Heart right ventricle (tissue), 16 donors: ENCODE data around the gene RAD51AP2. TPM values are rescaled to one million over a fixed set of nuclear protein-coding genes. Genes with fewer than 3 reads are reported as not detected.
"Not testable (repeated sequence)": the region's sequence is repeated elsewhere in the genome, so short reads cannot be mapped to it uniquely, and the experiment has no call there.

Experiments
- ATAC-seq, 8 donors: fragments of 200-7000 bp; cut with Tn5 transposase; one replicate each; pipeline ENCODE4 v1.9.1; 2020; ENCODE audit warnings: mild to moderate bottlenecking in 8 of 8, moderate library complexity in 8 of 8, moderate number of reproducible peaks in 1 of 8
- DNase-seq, 2 donors: peaks; one replicate each; pipeline ENCODE4 v3.0.0-alpha.2; 2020
- H3K27ac ChIP-seq, 10 donors: fragments of 200-600 bp; sonication (generic) in 2 of 10; one replicate each; pipeline versions ENCODE4 v1.5.0 to v1.8.0; 2020 to 2022; ENCODE audit warnings: mild to moderate bottlenecking in 3 of 10
- H3K27me3 ChIP-seq, 7 donors: fragments of 200-600 bp; one replicate each; pipeline ENCODE4 v1.8.0; 2021 to 2022; ENCODE audit warnings: mild to moderate bottlenecking in 2 of 7
- H3K36me3 ChIP-seq, 9 donors: fragments of 200-600 bp; sonication (generic) in 1 of 9; one replicate each; pipeline versions ENCODE4 v1.5.0 to v1.8.0; 2020 to 2022; ENCODE audit warnings: mild to moderate bottlenecking in 2 of 9
- H3K4me1 ChIP-seq, 9 donors: fragments of 200-600 bp; sonication (generic) in 1 of 9; one replicate each; pipeline versions ENCODE4 v1.5.0 to v1.8.0; 2020 to 2022; ENCODE audit warnings: mild to moderate bottlenecking in 4 of 9
- H3K4me3 ChIP-seq, 10 donors: fragments of 200-600 bp; sonication (generic) in 2 of 10; one replicate each; pipeline versions ENCODE4 v1.5.0 to v1.8.0; 2020 to 2022; ENCODE audit warnings: mild to moderate bottlenecking in 7 of 10, moderate library complexity in 2 of 10
- H3K9me3 ChIP-seq, 11 donors: fragments of 200-600 bp in 10 of 11; sonication (generic) in 2 of 11; one replicate each; pipeline versions ENCODE4 v1.5.0 to v1.8.0; 2013 to 2022; ENCODE audit warnings: mild to moderate bottlenecking in 2 of 11, control low read depth in 1 of 11, moderate library complexity in 1 of 11
- WGBS, 2 donors: extraction: QIAGEN DNeasy Blood & Tissue Kit; methylation state at CpG; one replicate each; pipeline ENCODE4 v1.1.7; 2013; ENCODE audit warnings: inconsistent platforms in 1 of 2; 5-methylcytosine and 5-hydroxymethylcytosine counted together
- intact Hi-C, 10 donors: fragments of 100-400 bp; cut with DNase I; formaldehyde crosslinking; loops; one replicate each; pipeline versions ENCODE4 v1.11.1 to v1.14.2; 2022
- polyA plus RNA-seq, 2 donors: library from polyadenylated mRNA; stranded (reverse); fragments of 200-250 nt; gene quantifications; one replicate each; pipeline ENCODE4 v1.2.3, GENCODE V29; 2013
- total RNA-seq, 10 donors: library from RNA; stranded (reverse); fragmentation: NEBNext Ultra II Directional in 3 of 10; extraction: Animal tissue kit (Norgen Biotek cat#: 25700) in 3 of 10; gene quantifications; one replicate each; pipeline versions ENCODE4 v1.2.1 to v1.2.4, GENCODE V29; 2021 to 2023
- TF ChIP-seq, protein P1 (sequence below), 9 donors: fragments of 200-600 bp; sonication (generic) in 2 of 9; IDR thresholded peaks; one replicate each; pipeline versions ENCODE4 v1.5.0 to v1.8.0; 2021 to 2022; ENCODE audit warnings: antibody characterized with exemption in 9 of 9, mild to moderate bottlenecking in 5 of 9, moderate library complexity in 1 of 9
- donor health status: Arrhythmogenic right ventricular cardiomyopathy.
- donor health status: ischemic (EF 13 %, LVEDD 7.1; RV severe dilation, severe dysfunction).
- donor health status: healthy with polysubstance abuse.
- donor health status: DM: no; HTN: yes; CAD: no.
- donor health status: DM: no; HTN: no; CAD: no.
- donor health status: ischemic (EF 25% LVEDD 6.9; RV normal size, moderate dysfunction).
- donor health status: ischemic (EF 25% LVEDD 5.7; RV mildly dilated, moderate dysfunction).
- donor health status: healthy.
- donor health status: DM: yes; HTN: yes; CAD: no.
- donor health status: Ischemic cardiomyopathy.
- donor health status: ischemic (EF 35%, LVEDD 5.7; RV mildly dilated, moderate dysfunction).
- donor health status: nonischemic (EF 11% LVEDD 7.7; RV severe dilation, severe dysfunction).
- donor health status: DM: yes; HTN: yes; CAD: no.
- donor health status: PGD.
- donor health status: ischemic (EF 29% LVEDD 5.4; RV normal size, mild dysfunction).
- donor health status: nonischemic (EF 23%, LVEDD 6.1; RV moderate dilation, normal function).

Gene RAD51AP2
- total and polyA plus RNA-seq, 12 donors: 0.03 to 0.49 (median 0.14) TPM; not detected in 1

DNA sequence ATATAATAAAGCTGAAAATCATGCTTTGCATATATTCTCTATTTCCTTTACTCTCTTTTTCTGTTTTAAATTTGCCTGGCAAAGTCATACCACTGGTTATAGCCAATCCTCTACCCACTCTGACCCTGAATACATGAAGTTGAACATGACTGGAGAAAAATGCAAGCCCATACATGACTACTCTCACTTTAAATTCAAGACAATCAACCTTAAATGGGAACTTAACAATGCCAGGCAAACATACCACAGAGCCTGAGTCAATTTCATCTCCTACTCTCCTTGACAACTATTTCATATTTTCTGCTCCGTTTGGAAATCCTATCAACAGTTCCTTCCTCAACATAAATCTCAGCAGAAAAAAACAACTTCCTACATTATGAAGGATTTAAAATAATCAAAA, 22.6 kb downstream of the RAD51AP2 start:
- no peaks in the 10 kb centered on the region for H3K36me3 ChIP-seq
- H3K4me3 ChIP-seq: no peak overlapping the region
- H3K27ac ChIP-seq: no peak overlapping the region
- 49 to 50% methylated on average over 1 of the region's 1 CpG for WGBS, 2 donors
- TF ChIP-seq, protein P1, sequence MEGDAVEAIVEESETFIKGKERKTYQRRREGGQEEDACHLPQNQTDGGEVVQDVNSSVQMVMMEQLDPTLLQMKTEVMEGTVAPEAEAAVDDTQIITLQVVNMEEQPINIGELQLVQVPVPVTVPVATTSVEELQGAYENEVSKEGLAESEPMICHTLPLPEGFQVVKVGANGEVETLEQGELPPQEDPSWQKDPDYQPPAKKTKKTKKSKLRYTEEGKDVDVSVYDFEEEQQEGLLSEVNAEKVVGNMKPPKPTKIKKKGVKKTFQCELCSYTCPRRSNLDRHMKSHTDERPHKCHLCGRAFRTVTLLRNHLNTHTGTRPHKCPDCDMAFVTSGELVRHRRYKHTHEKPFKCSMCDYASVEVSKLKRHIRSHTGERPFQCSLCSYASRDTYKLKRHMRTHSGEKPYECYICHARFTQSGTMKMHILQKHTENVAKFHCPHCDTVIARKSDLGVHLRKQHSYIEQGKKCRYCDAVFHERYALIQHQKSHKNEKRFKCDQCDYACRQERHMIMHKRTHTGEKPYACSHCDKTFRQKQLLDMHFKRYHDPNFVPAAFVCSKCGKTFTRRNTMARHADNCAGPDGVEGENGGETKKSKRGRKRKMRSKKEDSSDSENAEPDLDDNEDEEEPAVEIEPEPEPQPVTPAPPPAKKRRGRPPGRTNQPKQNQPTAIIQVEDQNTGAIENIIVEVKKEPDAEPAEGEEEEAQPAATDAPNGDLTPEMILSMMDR (IDR thresholded peaks at IDR 0.05): no peak
- intact Hi-C loops: loop anchor here in 1 of 10 donors (10.0 kb wide), 1 partner anchor 59 kb away; no protein-coding TSS in a partner anchor
- DNase-seq (no peak), ATAC-seq (no peak)
- no peaks in the 10 kb centered on the region for H3K27me3 ChIP-seq
- no peaks in the 10 kb centered on the region for H3K4me1 ChIP-seq
- no peaks in the 10 kb centered on the region for H3K9me3 ChIP-seq

DNA sequence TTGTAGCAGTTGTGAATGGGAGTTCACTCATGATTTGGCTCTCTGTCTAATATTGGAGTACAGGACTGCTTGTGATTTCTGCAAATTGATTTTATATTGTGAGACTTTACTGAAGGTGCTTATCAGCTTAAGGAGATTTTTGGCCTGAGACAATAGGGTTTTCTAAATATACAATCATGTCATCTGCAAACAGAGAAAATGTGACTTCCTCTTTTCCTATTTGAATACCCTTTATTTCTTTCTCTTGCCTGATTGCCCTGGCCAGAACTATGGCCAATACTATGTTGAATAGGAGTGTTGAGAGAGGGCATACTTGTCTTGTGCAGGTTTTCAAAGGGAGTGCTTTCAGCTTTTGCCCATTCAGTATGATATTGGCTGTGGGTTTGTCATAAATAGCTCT, 28.1 kb downstream of the RAD51AP2 start:
- not testable (repeated sequence) for H3K4me3 ChIP-seq, H3K36me3 ChIP-seq, H3K27ac ChIP-seq, H3K27me3 ChIP-seq, H3K4me1 ChIP-seq, H3K9me3 ChIP-seq, DNase-seq, ATAC-seq
- intact Hi-C loops: loop anchor here in 1 of 10 donors (10.0 kb wide), 1 partner anchor 65 kb away; no protein-coding TSS in a partner anchor

DNA sequence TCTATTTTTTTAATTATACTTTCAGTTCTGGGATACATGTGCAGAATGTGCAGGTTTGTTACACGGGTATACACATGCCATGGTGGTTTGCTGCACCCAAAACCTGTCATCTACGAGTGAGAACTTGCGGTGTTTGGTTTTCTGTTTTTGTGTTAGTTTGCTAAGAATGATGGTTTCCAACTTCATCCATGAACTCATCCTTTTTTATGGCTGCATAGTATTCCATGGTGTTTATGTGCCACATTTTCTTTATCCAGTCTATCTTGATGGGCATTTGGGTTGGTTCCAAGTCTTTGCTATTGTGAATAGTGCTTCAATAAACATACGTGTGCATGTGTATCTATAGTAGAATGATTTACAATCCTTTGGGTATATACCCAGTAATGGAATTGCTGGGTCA, 29.6 kb downstream of the RAD51AP2 start:
- ATAC-seq, H3K36me3 ChIP-seq, H3K27ac ChIP-seq, H3K27me3 ChIP-seq, H3K9me3 ChIP-seq, intact Hi-C loops, H3K4me3 ChIP-seq, H3K4me1 ChIP-seq, DNase-seq: not testable (repeated sequence)
- 88 to 95% methylated on average over 4 of the region's 4 CpGs for WGBS, 2 donors

DNA sequence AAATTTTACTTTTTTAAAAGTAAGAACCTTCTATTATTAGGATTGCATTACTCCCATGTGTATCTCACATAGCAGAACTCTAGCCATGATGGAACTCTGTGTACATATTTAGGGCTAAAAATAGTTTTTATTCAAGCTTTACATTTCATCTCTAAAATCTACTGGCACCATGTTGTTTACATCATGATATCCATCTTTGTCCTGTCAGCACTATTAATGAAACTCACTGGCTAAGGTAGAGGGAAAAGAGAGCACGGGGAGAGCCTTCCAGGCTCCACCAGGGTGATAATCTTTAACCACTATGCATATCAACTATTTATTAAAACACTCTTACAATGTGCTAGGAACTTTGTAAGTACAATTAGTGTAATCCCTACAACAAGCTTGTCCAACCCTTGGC, 34.7 kb downstream of the RAD51AP2 start:
- DNase-seq (no peak), ATAC-seq (no peak)
- TF ChIP-seq, protein P1 (IDR thresholded peaks at IDR 0.05): no peak
- intact Hi-C loops: no loop called here
- H3K9me3 ChIP-seq: peaks cover 0 to under 1% (median 0%) of the 10 kb centered on the region in 11 donors
- no peaks in the 10 kb centered on the region for H3K4me1 ChIP-seq
- H3K27ac ChIP-seq: no peak overlapping the region
- no peak overlapping the region for H3K4me3 ChIP-seq
- 54 to 72% methylated on average over 1 of the region's 1 CpG for WGBS, 2 donors
- H3K27me3 ChIP-seq: no peaks in the 10 kb centered on the region
- H3K36me3 ChIP-seq: no peaks in the 10 kb centered on the region

DNA sequence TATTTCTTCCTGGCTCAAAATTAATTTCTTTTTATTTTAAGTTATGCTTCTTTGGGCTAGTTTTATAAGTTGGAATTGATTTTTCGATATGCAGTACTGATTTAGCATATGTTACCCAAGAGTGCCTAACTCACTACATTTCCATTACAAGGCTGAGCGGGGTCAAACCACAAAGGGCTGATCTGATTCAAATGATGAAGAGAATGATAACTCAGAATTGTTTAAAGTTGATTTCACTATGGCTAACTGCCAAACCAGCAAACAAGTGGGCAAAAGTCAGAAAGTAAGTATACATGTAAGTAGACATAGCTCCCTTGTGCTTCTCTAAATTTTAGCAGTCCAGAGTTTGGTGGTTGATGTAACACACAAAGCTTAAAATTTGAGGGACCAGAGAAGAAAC, 35.6 kb downstream of the RAD51AP2 start:
- intact Hi-C loops: no loop called here
- Histone ChIP-seq H3K36me3 (no peaks in the 10 kb centered on the region), H3K9me3 (no peaks in the 10 kb centered on the region), H3K27ac (no peak overlapping the region), H3K27me3 (no peaks in the 10 kb centered on the region), H3K4me3 (no peak overlapping the region), H3K4me1 (no peaks in the 10 kb centered on the region)
- TF ChIP-seq, protein P1 (IDR thresholded peaks at IDR 0.05): no peak
- ATAC-seq: no peak
- no peak for DNase-seq
- 88 to 89% methylated on average over 2 of the region's 2 CpGs for WGBS, 2 donors
